Measurements from ENCODE around the gene TCFL5. TPM values are rescaled to one million over a fixed set of nuclear protein-coding genes. Genes with fewer than 3 reads are reported as not detected.

TCFL5 gene
- total RNA-seq, 1 donor from 2014 or later = 17.4 TPM

- no peak for DNase-seq (ENCODE audit: extremely low read depth, low read depth, low spot score)
These were observed 61.0 kb downstream of the TCFL5 start for GRCh38 chr20:62800314-62801259.

DNA sequence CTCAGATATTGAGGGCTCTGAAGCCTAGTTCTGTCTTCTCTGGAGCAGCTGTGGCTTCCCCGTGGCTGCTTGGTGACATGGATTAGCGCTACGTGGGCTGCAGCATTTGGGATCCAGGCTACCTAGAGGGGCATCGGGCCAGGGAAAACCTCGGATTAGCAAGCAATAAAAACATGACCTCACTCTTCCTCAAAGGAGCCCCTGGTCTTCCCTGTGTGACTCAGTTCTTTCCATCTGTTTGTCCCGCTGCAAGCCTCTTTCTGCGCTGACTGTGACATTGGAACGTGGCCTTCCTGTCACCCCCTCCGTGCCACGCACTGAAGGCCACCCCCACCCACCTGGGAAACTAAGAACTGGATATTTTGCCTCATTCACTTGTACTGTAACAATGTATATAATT is 61.7 kb downstream of the TCFL5 start:
- DNase-seq (ENCODE audit: extremely low read depth, low read depth, low spot score) = no peak

DNA sequence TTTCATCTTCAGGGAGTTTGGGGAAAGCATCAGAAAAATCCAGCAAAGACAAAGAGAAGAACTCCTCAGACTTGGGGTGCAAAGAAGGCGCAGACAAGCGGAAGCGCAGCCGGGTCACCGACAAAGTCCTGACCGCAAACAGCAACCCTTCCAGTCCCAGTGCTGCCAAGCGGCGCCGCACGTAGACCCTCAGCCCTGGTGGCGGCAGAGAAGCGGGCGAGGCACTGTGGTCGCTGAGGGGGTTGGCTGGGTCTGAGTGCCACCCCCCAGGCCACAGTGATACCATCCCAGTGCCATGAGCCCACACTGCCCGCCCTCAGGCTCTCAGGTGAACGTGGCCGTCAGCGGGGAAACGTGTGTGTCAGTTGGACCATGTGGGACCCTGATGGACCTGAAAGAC is 62.2 kb downstream of the TCFL5 start:
- DNase-seq (ENCODE audit: extremely low read depth, low read depth, low spot score) = no peak

GRCh38 chr20:62799036-62799435 is 62.6 kb downstream of the TCFL5 start:
- no peak for DNase-seq (ENCODE audit: extremely low read depth, low read depth, low spot score)

DNA sequence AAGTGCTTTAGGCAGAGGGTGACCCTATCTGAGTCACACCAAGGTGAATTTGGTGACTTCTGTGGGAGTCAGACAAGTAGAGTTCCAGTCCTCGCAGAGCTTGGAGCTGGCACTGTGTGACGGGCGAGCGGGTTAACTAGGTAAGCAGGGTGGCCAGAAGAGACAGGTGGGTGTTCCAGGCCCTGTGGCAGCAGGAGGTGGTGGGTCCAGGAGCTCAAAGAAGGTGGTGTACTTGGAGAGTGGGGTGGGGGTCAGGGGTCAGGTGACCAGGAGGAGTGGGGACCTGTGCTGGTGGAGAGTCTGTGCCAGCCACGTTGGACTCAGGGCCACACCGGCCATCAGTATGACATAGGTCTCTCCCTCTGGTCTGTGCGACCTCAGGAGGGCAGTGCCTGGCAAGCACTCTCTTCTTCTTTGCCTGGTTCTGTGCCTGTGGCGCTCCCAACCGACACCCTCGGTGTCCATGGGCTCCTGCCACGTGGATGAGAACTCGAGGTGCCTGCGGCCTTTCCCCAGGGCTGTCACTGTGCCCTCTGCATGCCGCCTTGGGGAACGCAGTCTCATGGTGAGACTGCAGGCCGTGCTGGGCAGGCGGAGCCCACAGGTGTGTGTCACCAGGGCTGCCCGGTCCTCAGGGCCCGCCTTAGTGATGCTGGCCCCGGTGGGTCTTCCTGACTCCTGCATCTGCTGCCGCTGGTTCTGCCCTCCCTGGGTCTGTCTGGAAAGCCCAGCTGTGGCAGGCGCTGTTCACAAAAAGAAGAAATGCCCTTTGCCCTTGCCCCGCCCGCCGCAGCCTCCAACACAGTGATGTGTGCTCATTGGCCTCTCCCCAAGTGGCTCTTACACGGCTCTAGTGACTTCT is 63.7 kb downstream of the TCFL5 start:
- DNase-seq (ENCODE audit: extremely low read depth, low read depth, low spot score) = no peak

GRCh38 chr20:62796699-62797491 is 64.7 kb downstream of the TCFL5 start:
- no peak for DNase-seq (ENCODE audit: extremely low read depth, low read depth, low spot score)

GRCh38 chr20:62795023-62795761 is 66.4 kb downstream of the TCFL5 start:
- no peak for DNase-seq (ENCODE audit: extremely low read depth, low read depth, low spot score)

GRCh38 chr20:62794007-62794724 is 67.5 kb downstream of the TCFL5 start:
- no peak for DNase-seq (ENCODE audit: extremely low read depth, low read depth, low spot score)

DNA sequence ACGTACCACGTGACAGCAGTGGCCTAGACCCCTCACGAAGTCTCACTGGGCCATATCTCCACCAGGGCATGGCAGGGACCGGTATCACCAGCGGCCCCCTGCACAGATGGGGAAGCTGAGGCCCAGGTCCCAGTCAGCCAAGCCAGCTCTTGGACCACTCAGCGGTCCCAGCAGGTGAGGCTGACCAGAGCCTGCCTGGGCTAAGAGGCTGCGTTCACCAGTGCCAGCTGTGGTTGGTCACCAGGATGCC is 67.9 kb downstream of the TCFL5 start:
- no peak for DNase-seq (ENCODE audit: extremely low read depth, low read depth, low spot score)

DNA sequence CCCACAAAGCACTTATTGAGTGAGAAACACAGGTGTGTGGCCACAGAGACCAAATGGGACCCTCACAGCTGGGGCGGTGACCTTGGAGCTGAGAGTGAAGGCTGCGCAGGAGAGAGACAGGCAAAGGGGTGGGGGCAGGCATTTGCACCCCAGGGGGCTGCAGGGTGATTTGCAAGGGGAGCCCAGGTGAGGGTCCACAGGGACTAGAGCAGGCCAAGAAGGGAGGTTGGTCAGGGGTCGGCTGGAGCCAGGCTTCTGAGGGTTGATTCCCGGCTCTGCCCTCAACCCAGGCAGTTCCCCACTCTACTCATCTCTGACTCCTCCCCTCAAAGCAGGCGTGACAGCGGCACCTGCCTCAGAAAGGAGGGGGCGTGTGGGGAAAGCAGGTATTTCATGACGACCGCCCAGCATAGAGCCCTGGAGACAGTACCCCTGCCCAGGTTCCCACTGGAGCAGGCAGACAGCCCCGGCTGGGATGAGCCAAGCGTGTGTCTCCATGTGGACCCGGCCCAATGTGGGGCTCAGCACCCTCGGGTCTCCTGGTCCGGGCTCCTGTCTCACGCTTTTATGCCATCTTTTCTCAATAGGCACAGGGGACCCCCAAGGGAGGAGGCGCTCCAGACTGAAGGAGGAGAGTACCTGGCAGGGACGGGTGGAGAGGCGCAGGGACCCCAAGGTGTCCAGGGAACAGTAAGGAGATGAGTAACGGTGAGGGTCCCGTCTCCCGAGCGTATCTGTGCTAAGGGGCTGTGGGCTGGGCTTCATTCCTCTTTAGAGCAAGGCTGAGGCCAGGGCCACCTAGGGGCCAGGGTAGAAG is 68.5 kb downstream of the TCFL5 start:
- DNase-seq (ENCODE audit: extremely low read depth, low read depth, low spot score) = no peak

- no peak for DNase-seq (ENCODE audit: extremely low read depth, low read depth, low spot score)
These were observed 69.3 kb downstream of the TCFL5 start for GRCh38 chr20:62792182-62792939.

- DNase-seq (ENCODE audit: extremely low read depth, low read depth, low spot score) = peak; percentile 77
These were observed 70.1 kb downstream of the TCFL5 start for GRCh38 chr20:62791301-62792181.

Other genes with a start within 250 kb of the TCFL5 start
- gene SLCO4A1, start 219.3 kb downstream of the TCFL5 start, total RNA-seq = 7.3 and 7.9 TPM in 2 replicates
- 0.23 and 7.8 TPM in 2 replicates for gene NTSR1, start 153.0 kb downstream of the TCFL5 start, total RNA-seq
- 15.9 and 19.4 TPM in 2 replicates for gene MRGBP, start 65.3 kb downstream of the TCFL5 start, total RNA-seq
- gene OGFR, start 57.0 kb downstream of the TCFL5 start, total RNA-seq = 72.3 and 79.7 TPM in 2 replicates
- gene COL9A3, start 44.8 kb downstream of the TCFL5 start, total RNA-seq = 1.3 and 1.8 TPM in 2 replicates
- 32.6 and 50.3 TPM in 2 replicates for gene DIDO1, start 64.7 kb upstream of the TCFL5 start, total RNA-seq
- 28.6 and 32.3 TPM in 2 replicates for gene GID8, start 76.3 kb upstream of the TCFL5 start, total RNA-seq
- gene SLC17A9, start 90.9 kb upstream of the TCFL5 start, total RNA-seq = 5.3 and 22.9 TPM in 2 replicates
- not detected in 2 replicates for gene BHLHE23, start 145.1 kb upstream of the TCFL5 start, total RNA-seq

Measured in glomerular endothelial cell (primary cell).